GM23248 (cell line): ENCODE measurements around the gene TRAPPC2.

Experiments
- EZH2 ChIP-seq: fragments of 200-600 bp; sonication (generic); IDR thresholded peaks from 2 replicates; pipeline ENCODE4 v1.6.1; 2018; ENCODE audit warnings: antibody characterized with exemption, mild to moderate bottlenecking; ENCODE audit not compliant: insufficient read depth, poor library complexity, severe bottlenecking
- EZH2phosphoT487 ChIP-seq: fragments of 200-600 bp; sonication (generic); IDR thresholded peaks from 2 replicates; pipeline ENCODE4 v1.6.1; 2018; ENCODE audit warnings: antibody characterized with exemption, moderate library complexity, mild to moderate bottlenecking, low read depth; ENCODE audit not compliant: insufficient read depth

GRCh38 chrX:13673016-13673415 is 61.4 kb downstream of the TRAPPC2 start:
- TF ChIP-seq EZH2 = no peak
- no peak for TF ChIP-seq EZH2phosphoT487
